GM19099 (cell line): ENCODE results near the gene XPO5.

Source experiments
- POLR2A ChIP-seq: IDR thresholded peaks from 3 replicates; pipeline ENCODE4 v1.6.1; 2011; ENCODE audit warnings: low read depth; ENCODE audit not compliant: insufficient read length; ENCODE audit errors: extremely low read depth

Gene XPO5

GRCh38 chr6:43608310-43608763 lies 32.5 kb upstream of the XPO5 start:
- no peak for TF ChIP-seq POLR2A

GRCh38 chr6:43606019-43606418 lies 30.2 kb upstream of the XPO5 start:
- no peak for TF ChIP-seq POLR2A

GRCh38 chr6:43604174-43604573 lies 28.3 kb upstream of the XPO5 start:
- no peak for TF ChIP-seq POLR2A

- TF ChIP-seq POLR2A: no peak
Measured at GRCh38 chr6:43600595-43600994, 24.8 kb upstream of the XPO5 start.

GRCh38 chr6:43593938-43594337 lies 18.1 kb upstream of the XPO5 start:
- no peak for TF ChIP-seq POLR2A

GRCh38 chr6:43588194-43588593 lies 12.4 kb upstream of the XPO5 start:
- no peak for TF ChIP-seq POLR2A

- TF ChIP-seq POLR2A: no peak
Measured at GRCh38 chr6:43584892-43585570, 9.2 kb upstream of the XPO5 start.

- TF ChIP-seq POLR2A: no peak
Measured at GRCh38 chr6:43582911-43583310, 7.1 kb upstream of the XPO5 start.

- TF ChIP-seq POLR2A: no peak
Measured at GRCh38 chr6:43579171-43579570, 3.3 kb upstream of the XPO5 start.

GRCh38 chr6:43578748-43579147 lies 2.9 kb upstream of the XPO5 start:
- no peak for TF ChIP-seq POLR2A

GRCh38 chr6:43575105-43575771 lies 600 bp downstream of the XPO5 start:
- no peak for TF ChIP-seq POLR2A

GRCh38 chr6:43572015-43572414 lies 3.8 kb downstream of the XPO5 start:
- TF ChIP-seq POLR2A: no peak

GRCh38 chr6:43570876-43571441 lies 4.9 kb downstream of the XPO5 start:
- no peak for TF ChIP-seq POLR2A

GRCh38 chr6:43559328-43559727 lies 16.5 kb downstream of the XPO5 start:
- no peak for TF ChIP-seq POLR2A

GRCh38 chr6:43547222-43547621 lies 28.6 kb downstream of the XPO5 start:
- TF ChIP-seq POLR2A: no peak

GRCh38 chr6:43544461-43544860 lies 31.4 kb downstream of the XPO5 start:
- no peak for TF ChIP-seq POLR2A

- no peak for TF ChIP-seq POLR2A
Measured at GRCh38 chr6:43541774-43542471, 33.9 kb downstream of the XPO5 start.

GRCh38 chr6:43540507-43540906 lies 35.3 kb downstream of the XPO5 start:
- no peak for TF ChIP-seq POLR2A
